Activated CD4-positive, alpha-beta T cell treated with anti-CD3 and anti-CD28 coated beads for 4 hours (primary cell): ENCODE data around the gene SORBS2.
A peak's percentile ranks its signal among the peaks of the same experiment; 100 is the strongest.

Experiments used
- DNase-seq, 2 donors: peaks; one replicate each; pipeline ENCODE4 v3.0.0-alpha.2; 2020

The SORBS2 gene

DNA sequence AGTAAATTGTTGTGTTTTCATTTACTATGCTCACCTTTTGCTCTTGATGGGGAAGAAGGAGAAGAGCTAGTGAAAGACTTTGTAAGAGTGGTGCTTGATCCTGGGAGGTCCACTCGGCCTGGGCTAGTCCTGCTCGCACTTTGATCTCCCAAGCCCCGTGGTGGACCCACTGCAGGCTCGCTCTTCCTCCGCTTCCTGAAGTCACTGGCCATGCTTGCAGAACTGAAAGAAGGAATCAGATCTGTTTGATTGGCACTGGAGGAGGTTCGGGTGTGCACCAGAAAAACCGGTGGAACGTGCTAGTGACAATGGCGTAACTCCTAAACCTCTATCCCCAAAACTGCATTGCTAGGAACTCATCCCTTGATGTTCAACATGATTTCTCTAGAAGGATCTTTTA is 185.2 kb downstream of the SORBS2 start:
- no peak for DNase-seq

DNA sequence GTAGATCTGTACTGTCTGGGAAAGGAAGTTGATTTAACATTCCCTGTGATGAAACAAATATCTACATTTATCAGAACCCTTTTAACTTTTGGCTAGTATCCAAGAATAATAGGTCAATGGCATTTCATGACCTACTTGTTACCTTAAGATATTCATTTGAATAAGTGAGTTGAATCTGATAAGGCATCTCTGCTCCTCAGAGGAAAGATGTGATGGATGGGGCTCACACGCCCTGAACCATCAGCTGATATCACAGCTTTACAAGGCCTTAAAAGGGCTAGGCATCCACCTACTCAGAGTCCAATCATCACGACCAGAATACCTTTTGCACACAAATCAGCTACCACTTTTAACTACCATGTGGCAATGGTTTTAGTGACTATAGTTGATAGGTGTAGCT is 186.5 kb downstream of the SORBS2 start:
- DNase-seq, result no peak

DNA sequence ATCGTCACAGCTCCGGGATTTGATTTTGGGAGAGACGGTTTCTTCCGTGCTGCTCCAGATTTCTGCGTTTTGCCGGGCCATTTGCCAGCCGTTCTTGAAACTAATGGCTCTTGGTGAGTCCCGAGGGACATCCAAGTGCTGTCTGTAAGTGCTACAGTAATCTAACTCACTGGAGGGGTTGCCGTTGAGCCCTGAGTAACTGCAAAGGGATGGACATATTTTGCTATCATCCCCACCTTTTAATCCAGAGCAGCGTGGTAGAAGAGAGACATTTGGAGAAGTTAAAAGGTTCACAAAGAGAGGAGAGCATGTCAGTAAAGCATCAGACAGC is 187.8 kb downstream of the SORBS2 start:
- no peak for DNase-seq

DNA sequence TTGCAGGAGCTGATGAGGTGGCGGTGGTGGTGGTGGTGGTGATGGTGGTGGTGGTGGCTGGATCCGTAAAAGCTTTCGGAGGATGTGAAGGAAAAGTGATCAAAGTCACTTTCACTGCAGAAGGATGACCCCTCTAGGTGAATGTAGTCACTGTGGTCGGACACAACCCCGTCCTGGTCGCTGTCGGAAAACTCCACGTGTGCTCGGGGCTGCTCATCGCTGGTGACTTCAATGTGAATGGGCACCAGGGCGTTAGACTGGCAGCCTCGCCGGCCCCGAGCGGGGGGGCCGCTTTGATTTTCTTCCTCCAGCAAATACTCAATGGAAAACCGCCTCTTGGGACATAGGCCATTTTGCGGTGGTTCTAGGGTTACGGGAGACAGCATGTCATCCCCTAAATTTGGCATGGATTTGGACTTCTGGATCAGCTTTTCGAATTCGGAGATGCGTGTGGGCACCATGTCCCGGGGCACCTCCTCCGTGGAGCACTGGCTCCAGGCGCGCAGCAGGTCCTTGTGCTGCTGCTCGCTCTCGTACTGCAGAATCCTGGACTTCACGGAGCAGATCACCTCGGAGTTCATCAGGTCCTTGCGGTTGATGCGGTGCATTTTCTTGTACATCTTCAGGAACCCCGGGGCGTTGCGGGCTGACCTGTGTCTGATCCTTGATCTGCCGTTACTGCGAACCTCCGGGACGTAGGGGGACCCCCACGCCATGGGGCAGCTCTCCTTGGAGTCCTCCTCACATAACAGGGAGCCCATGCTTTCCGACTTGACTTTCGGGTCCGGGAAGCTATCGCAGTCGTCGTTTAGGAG is 188.3 kb downstream of the SORBS2 start:
- no peak for DNase-seq

DNA sequence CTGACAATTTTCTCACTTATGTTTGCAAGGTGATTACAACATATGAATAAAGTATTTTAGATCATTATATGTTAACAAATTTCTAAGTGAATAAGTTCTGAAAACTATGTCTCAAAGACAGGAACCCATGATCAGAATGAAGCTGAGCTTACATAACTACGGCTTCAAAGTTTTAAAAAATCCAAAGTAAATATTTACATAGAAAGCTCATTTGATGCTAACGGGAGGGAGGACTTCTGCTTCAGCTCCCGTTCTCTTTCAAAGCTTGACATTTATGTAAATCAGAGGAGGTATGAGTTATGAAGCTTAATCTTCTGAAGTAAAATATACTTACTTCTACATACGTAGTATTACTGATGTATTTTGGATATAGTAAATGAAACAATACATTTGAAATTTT is 203.8 kb downstream of the SORBS2 start:
- DNase-seq, result no peak

DNA sequence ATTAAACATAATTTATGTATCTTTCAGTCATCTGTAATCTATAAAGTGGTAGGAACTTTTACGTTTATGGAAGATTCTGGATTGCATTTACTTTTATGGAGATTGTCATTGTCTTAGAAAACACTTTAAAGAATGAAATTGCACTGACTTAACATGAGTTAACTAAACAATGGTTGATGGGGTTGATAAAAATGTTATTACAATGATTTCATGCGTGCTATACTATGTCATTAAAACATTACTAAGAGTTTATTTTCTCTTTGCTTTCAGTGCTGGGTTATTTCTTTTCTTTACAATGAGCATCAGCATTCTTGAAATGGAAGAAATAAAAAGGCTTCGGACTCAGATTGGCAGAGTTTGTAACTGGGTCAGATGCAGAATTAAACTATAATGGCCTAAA is 209.6 kb downstream of the SORBS2 start:
- no peak for DNase-seq

DNA sequence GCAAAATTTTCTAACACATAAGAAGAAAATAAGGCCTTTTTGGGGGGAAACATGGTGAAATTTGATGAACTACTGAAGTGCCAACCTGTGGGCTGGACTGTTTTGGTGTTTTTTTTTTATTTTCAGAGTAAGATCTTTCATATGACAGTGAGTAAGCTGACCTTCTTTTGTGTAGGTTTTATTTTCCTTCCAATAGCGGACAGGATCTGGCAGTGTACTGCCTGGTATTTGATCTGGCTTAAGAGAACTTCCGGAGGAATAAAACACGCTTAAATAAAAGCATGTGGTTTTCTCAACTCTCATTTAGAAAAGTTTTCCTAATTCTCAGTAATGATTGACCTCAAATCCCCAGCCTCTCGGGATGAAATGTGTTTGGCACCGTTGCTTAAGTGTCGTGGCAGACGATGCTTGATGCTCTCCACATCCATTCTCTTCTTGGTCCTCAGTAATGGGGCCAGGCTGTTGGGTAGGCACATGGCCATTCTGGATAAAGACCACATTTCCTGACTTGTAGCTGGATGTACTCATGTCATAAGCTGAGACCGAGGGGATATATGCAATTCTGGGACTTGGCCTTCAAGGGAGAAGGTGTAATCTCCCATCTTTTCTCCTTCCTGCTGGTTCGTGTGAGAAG is 211.1 kb downstream of the SORBS2 start:
- no peak for DNase-seq

DNA sequence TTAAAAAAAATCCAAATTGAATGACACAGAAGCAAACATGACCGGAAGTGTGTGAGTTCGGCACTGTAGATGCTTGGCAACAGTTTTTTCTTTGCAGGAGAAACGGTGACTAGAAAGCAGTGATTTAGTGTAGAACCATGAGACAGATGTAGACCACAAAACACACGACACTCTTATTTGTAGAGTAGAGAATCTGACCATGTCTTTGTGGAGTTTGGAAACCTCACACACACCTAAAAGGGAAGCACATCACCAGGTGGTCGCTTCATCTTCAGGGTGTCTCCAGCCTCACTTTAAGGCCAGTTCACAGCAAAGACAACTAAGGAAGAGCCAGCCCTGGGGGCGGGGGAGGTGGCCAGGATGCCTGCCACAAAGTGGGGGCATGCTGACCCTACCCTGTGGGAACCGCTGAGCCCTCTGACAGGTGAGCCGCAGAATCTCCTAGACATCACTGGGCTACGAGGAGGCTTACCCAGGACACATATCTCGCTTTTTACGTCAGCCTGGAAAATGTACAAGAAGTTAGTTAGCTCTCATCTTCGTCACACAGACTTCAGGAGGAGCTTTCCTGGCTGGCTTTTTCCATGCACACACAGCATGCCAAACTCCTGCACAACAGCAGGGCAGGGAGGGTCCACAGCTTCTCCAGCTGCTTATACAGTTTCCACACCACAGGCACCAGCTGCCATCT is 212.3 kb downstream of the SORBS2 start:
- no peak for DNase-seq

DNA sequence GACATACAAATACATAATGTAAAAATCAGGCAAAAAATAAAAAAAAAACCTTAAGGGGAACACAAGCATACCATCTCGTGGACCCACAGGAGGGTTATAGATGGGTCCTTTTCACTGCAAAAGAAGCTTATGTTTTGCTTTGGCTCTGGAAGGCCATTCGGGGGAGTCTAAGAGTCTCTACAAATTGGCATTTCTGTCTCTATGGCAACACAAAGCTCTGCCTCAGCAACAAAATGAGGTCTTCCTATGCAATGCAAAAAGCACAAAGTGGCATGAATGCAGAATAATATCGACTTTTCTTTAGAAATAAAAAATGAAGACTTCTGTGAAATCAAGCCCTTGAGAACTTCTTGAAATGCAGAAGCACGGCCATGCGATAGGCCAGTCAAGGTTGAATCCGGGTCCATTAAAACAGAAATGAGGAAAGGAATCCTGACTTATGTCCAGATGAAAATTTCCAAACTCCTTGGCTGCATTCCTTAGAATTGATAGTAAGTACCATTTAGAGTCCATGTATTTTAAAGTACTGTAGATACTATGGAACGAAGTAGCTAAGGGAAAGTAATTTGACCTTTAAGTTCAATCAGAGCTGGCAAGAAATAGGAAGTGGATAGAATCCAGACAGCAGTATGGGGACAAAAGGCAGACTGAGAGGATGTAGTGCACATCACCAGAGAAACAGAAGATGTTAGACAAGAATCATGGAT is 213.0 kb downstream of the SORBS2 start:
- DNase-seq, result no peak

DNA sequence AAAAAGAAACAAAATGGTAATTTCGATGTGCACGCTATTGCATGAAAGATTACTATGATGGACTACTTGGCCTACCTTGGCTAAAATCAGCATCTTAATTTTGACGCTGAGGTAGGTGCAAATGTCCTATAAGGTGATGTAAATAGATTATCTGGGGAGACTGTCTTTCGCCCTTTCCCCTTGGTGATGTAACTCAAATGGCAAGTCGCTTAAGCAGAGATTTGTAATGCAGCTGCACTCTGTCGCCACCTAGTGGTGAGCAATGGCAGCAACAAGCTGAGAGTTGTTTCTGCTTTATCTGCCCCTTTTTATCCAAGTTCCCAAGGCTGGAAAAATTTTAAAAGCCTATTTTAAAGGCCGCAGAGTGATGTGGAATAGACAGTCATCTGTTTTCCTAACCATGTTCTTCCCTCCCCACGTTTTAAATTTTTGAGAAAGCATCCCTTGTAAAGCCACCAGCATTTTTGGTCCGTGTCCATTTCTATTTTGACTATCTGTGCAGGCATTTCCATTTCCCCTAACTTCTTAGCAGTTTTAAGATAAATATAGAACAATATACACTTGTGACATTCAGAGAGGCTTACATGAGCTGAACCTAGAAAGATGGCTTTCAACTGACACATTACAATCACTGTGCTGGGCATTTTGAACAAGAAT is 214.3 kb downstream of the SORBS2 start:
- DNase-seq, result peak; percentile 61 to 63

DNA sequence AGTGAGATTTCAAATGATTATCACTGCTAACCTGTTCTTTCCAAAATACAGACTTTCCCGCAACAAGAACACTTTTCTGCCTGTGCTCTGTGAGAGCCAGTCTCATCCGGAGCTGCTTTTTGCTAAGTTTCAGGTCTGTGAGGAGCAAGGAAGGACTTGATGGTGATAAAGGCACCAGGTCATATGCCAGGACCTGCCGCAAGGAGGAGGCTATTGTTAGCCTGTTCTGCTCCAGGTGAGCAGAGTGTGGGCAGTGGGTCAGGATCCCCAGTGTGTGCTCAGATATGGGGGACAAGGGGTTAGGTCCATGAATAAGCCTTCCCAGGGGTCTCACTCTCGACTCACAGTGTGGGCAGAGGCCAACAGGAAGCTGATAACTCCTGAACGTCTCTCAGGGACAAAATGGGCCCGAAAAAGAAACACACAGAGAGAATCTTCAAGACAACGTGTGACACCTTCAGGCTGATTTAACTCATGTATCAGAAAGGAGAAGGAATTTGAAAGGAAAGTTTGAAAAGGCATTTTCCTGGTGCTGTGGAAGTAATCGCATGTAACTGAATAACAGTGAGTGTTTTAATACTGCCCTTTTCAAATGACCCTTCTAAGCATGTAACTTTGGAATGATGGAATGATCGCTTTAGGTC is 219.0 kb downstream of the SORBS2 start:
- no peak for DNase-seq

DNA sequence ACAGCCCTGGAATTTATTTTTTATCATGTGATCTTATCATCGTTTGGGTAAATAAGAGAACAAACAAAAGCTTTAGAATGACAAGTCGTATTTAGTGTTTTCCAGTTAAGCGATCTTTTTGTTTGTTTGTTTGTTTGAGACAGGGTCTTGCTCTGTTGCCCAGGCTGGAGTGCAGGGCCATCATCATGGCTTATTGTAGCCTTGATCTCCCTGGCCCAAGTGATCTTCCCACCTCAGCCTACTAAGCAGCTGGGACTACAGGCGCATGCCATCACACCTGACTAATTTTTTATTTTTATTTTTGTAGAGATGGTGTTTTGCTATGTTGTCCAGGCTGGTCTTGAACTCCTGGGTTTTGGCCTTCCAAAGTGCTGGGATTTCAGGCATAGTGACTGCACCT is 219.6 kb downstream of the SORBS2 start:
- DNase-seq, result no peak

DNA sequence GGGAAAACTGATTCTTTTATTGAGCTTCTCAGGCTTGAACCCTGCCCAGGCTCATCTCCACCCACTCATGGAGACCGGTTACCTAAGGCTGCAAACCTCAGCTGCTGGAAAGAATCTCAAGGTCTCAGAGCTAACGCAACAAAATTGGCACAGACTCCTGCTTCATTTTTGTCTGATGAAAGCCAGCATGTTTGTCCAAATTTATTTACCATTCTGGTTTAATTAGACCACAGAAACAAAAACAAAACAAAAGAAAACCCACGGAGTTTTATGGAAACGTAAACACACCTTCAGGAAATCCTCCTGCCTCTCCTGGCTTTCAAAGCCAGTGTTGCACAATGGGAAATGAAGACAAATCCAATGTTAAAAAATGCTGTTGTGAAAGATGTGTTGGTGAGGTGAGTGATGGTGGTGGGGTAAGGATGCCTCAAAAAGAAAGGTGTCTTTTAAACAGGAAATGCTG is 220.3 kb downstream of the SORBS2 start:
- no peak for DNase-seq

DNA sequence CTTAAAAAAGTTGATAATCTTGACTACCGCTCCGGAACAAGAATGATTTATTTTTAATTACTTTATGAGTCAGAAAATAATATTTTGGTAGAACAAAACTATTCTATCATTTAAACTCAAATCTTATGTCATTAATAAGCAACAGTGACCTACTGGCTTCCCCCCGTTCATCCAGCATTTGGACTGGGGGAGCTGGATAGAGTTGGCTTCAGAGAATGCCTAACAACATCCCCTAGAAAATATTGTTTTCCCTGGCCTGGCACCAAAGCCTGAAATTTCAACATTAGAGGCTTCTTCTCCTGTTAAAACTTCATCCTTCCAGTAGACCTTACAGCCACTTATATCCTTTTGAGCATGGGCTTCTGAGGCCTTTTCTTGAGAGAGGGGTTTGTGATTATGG is 221.0 kb downstream of the SORBS2 start:
- no peak for DNase-seq

DNA sequence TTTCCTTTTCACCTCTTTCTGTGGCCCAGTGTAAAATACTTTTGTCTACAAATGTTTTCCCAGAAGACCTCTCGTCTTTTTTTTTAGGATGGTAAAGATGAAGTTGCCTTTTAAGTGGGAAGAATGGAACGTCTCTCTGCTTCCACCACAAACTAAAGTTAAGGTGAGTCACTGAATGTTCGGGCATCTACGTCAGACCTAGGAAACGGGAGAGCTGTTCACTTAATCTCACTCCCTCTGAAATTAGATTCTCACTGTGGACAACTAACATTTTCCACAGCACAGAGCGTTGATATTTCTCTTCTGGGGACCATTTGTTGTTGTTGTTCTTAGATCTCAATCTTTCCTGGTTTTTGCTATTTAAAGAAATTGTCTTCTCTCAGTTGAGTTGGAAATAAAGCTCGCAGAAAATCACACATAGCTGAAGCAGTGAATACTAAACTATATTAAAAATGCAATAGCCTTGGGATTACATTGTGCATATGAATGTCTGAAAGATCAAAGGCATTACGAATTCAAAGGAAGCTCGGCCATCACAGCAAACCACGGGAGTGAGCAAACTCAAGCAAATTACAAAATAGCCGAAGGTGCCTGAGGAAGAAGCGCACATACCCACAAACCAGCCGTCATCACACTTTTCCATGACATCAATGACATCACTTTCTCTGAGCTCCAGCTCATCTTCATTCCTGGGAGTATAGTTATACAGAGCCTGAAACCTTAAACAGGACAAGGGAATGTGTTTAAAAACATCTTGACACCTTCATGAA is 222.7 kb downstream of the SORBS2 start:
- no peak for DNase-seq

DNA sequence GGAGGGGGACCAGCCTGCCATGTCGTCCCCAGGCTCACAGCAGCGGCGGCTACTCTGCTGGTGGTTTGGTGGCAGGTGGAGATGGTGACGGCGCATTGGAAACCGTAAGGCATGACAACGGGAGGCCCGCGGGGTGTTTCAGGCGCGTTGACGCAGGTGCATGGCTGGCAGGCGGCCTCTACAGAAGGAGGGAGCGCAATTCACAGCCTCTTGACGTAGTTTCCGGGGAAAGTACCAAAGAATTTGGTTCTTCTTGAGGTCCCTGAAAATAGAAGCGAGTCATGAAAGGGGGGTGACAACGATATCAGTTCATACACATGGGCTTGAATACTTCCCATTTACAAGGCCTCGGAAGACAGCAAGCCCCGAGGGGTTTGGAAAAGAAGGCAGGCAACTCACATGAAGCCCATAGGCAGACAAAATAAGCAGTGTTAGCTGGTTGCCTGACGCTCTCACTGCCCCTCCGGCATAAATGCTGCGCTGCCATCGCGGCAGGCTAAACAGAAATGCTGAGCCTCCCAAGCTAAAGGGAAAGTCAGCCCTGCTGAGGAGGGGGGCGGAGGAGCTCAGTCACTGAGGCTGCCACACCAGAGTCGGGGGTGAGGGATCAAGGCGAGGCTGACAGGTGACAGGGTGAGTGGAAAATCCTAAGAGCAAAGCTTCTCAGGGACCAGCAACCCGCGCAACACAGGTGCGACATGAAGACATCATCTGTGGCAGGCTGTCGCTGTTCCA is 224.4 kb downstream of the SORBS2 start:
- peak; percentile 54 to 55 for DNase-seq

DNA sequence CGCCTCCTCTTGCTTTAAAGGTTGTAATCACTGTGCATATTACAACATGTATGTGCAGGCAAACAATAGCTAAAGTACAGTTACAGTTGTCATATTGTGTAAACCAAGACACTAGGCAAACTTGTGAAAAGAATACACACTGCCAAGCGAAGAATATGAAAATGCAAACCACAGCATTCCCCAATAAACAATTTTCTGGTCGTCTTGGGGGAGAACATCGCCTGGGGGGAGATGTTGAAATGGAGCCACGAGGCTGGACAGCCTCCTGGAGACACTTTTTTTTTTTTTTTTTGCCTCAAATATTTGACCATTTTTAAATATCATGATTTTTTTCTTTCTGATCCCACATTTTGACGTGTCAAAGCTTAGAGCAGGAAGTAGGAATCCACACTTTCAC is 225.0 kb downstream of the SORBS2 start:
- DNase-seq, result no peak

DNA sequence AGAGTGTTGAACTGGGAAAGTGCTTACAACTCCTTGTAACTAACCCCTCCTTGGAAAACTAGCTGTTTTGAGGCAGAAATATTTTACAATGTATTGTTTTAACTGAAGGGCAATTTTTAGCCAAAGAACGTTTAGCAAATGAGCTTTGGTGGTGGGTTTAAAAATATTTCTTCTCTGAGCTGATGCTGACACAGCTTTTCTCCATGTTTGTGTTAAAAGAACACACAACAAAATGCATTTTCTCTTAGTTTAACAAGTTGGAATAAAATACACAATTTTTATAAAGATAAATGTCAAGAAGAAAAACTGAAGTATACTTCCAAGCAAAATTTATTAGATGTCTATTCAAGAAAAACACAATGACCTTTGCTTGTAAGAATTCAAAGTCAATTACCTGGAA is 226.8 kb downstream of the SORBS2 start:
- DNase-seq, result no peak

DNA sequence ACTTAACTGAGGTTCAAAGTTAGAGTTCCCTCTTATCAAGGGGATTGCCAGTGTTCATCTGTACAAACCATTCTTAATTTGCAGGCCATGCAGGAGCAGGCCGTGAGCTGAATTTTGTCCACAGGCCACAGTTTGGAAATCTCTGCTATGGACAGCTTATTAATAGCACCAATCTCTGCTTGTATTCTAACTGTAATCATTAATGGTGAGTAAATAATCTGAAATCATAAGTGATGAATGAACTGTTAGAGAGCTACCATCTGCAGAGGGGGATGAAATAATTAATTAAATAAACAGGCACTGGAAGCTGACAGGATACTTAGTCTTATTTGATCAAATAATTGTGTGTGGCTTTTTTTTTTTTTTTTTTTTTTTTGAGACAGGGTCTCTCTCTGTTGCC is 228.2 kb downstream of the SORBS2 start:
- DNase-seq, result no peak

DNA sequence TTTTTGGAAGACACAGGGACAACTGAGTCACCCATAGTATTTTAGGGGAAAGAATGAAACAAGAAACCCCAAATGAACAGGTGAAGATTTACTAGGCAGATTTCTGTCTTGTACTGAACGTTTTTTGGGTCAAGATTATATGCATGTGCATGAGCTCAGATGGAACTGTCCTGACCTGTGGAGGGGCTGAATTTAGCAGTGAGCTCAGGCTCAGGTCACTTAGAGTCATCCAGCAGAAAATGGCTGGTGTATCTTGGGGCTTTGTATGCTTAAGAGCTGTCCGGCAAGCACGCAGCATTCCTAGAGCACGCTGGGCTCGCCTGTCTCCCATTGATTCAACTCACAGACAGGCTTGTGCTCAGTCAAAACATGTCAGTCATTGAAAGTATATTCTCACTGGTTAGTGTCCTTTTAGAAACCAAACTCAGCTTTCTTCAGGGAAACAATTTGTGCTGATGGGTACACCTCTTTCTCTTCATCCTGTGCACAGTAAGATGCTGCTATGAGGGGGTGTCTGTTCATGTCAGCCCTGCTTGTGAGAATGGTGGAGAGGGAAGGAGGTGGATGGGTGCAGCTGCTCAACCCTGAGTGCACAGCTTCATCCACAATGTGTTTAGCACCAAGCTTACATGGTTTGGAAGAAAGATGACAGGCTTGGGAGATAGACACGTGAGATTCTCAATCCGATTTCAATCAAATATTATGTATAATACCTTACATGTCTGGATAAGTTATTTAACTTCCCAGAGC is 229.2 kb downstream of the SORBS2 start:
- DNase-seq, result no peak
